ENCODE data around the gene WDR75.
A peak's percentile ranks its signal among the peaks of the same experiment; 100 is the strongest.

Gene WDR75

DNA sequence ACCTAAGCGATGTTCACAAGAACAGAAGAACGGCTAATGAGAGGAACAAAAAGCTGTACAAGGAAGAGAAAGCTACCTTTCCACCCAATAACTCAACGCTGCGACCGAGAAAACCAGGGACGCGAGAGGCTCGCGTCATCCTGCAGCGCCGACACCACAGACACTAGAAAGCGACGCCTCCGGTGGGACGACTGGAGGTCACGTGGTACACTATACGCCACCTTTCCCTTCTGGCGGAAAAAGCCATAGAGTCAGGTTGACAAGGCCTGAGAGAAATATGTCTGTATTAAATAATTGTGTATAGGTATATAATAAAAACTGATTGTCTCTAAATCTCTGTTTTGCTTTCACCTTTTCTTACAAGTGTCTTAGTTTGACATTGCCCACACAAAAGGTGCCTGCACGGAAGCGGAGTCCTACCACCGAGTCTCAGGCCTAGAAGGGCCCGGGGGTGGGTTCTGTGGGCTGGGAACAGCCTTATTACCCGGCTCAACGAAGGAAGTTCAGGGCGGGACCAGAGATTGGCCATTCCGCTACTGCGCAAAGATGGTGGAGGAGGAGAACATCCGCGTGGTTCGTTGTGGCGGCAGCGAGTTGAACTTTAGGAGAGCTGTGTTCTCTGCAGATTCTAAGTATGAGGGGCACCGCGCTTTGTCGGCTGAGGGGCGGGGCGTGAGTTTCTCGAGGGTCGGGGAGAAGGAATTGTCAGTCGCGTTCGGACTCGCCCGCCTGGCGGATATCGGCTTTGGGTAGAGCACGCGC lies at the start of gene WDR75:
Gene WDR75 (plus strand): TSS at position 528 of the 762 bp plus-strand sequence. CDS start 19 bp downstream, at position 547.
- H3K4me1 ChIP-seq (ENCODE audit: control insufficient read depth, insufficient read depth, low read length), result no peaks in the 10 kb centered on the region
- no peaks in the 10 kb centered on the region for H3K27me3 ChIP-seq (ENCODE audit: control insufficient read depth, insufficient read depth, low read length)
- no peaks in the 10 kb centered on the region for H3K9me3 ChIP-seq (ENCODE audit: control insufficient read depth, insufficient read depth, low read length)
- peak within 1 kb of the TSS; percentile 96 for H3K4me3 ChIP-seq (ENCODE audit: low read depth, low read length)
- peak within 1 kb of the TSS; percentile 98 for H3K9ac ChIP-seq (ENCODE audit: low read depth, low read length)
- H3K36me3 ChIP-seq (ENCODE audit: control insufficient read depth, insufficient read depth, low read length), result no peaks in the 10 kb centered on the region

DNA sequence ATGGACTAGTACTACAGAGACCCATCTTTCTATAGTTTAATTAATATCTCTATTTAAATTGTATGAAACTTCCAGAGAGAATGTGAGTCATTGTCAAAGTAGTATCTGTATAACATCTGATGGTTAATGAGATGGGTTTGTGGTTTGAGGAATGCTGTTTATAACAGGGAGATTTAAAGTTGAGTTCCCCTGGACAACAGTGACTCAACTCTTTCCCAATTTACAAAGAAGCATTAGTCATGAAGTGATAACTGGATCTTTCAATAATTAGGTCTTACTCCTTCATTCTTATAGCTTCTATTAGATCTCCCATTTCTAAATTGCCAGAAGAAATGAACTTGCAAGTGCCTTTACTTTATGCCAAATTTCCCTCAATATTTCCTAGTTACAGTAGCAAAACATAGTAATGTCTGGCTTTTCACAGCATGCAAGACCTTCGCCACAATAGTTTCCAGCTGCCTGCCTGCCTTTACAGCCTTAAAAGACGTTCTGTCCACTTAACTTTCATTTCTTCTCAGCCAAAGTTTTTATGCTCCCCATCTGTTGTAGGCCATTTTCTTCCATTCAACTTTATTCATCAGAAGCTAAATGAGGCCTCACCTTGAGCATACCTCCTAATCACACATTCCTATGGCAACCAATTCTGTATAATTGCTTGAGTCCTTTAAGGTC lies 47.7 kb upstream of the WDR75 start:
- Histone ChIP-seq H3K9ac (ENCODE audit: low read depth, low read length) (no peak overlapping the region), H3K9me3 (ENCODE audit: control insufficient read depth, insufficient read depth, low read length) (no peaks in the 10 kb centered on the region), H3K27me3 (ENCODE audit: control insufficient read depth, insufficient read depth, low read length) (no peaks in the 10 kb centered on the region), H3K36me3 (ENCODE audit: control insufficient read depth, insufficient read depth, low read length) (no peaks in the 10 kb centered on the region), H3K4me3 (ENCODE audit: low read depth, low read length) (no peak overlapping the region), H3K4me1 (ENCODE audit: control insufficient read depth, insufficient read depth, low read length) (no peaks in the 10 kb centered on the region)

DNA sequence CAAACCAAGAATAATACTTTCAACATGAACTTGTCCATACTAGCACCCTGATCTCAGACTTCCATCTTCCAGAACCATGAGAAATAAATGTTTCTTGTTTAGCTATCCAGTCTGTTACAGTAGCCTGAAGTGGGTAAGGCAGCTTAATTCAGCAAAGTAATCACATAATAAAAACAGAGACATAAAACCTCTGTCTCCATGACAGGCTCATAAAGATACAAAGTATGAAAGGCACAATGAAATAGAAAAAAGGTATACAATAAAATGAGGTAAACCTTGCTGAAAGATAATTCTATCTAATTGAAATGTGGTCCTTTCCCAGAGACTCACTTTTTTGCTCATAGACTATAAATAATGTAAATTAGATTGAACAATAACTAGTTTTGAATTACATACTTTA lies 46.7 kb upstream of the WDR75 start:
- Histone ChIP-seq H3K4me3 (ENCODE audit: low read depth, low read length) (no peak overlapping the region), H3K4me1 (ENCODE audit: control insufficient read depth, insufficient read depth, low read length) (no peaks in the 10 kb centered on the region), H3K9me3 (ENCODE audit: control insufficient read depth, insufficient read depth, low read length) (no peaks in the 10 kb centered on the region), H3K9ac (ENCODE audit: low read depth, low read length) (no peak overlapping the region), H3K27me3 (ENCODE audit: control insufficient read depth, insufficient read depth, low read length) (no peaks in the 10 kb centered on the region), H3K36me3 (ENCODE audit: control insufficient read depth, insufficient read depth, low read length) (no peaks in the 10 kb centered on the region)

DNA sequence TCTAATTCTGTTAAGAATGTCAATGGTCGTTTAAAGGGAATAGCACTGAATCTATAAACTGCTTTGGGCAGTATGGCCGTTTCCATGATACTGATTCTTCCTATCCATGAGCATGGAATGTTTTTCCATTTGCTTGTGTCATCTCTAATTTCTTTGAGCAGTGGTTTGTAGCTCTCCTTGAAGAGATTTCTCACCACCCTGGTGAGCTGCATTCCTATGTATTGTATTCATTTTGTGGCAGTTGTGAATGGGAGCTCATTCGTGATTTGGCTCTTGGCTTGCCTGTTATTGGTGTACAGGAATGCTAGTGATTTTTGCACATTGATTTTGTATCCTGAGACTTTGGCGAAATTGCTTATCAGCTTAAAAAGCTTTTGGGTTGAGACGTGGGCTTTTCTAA lies 38.3 kb upstream of the WDR75 start:
- H3K4me1 ChIP-seq (ENCODE audit: control insufficient read depth, insufficient read depth, low read length), result no peaks in the 10 kb centered on the region
- H3K27me3 ChIP-seq (ENCODE audit: control insufficient read depth, insufficient read depth, low read length), result no peaks in the 10 kb centered on the region
- H3K4me3 ChIP-seq (ENCODE audit: low read depth, low read length), result no peak overlapping the region
- no peak overlapping the region for H3K9ac ChIP-seq (ENCODE audit: low read depth, low read length)
- no peaks in the 10 kb centered on the region for H3K9me3 ChIP-seq (ENCODE audit: control insufficient read depth, insufficient read depth, low read length)
- H3K36me3 ChIP-seq (ENCODE audit: control insufficient read depth, insufficient read depth, low read length), result no peaks in the 10 kb centered on the region

DNA sequence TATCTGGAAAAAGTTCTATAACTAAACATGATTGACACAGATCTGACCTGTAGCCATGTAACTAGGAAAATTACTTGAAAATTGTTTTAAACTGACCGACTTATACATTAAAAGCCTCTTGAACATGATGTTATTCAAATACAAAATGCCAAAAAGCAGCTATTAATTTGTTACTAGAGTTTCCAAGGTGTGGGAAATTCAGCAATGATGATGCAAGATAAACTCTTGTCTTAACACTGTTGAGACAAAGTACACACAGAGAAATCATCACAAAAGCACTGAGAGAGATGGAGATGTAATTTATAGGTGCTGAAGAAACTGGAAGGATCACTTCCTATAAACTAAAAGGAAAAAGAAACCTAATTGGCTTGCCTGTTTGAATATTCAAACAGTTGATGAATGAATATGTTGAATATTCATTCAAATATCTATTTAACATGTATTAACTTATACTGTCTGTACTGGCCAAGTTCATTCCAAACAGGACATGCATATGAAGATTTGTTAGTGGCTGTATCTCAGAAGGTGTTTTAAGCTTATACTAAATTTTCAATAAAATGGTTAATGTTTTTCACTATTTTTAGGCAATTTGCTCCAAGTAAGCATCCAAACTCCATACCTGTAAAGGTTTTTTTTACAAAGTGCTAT lies 34.6 kb upstream of the WDR75 start:
- no peaks in the 10 kb centered on the region for H3K9me3 ChIP-seq (ENCODE audit: control insufficient read depth, insufficient read depth, low read length)
- H3K27me3 ChIP-seq (ENCODE audit: control insufficient read depth, insufficient read depth, low read length), result no peaks in the 10 kb centered on the region
- H3K36me3 ChIP-seq (ENCODE audit: control insufficient read depth, insufficient read depth, low read length), result no peaks in the 10 kb centered on the region
- H3K9ac ChIP-seq (ENCODE audit: low read depth, low read length), result no peak overlapping the region
- no peaks in the 10 kb centered on the region for H3K4me1 ChIP-seq (ENCODE audit: control insufficient read depth, insufficient read depth, low read length)
- no peak overlapping the region for H3K4me3 ChIP-seq (ENCODE audit: low read depth, low read length)

DNA sequence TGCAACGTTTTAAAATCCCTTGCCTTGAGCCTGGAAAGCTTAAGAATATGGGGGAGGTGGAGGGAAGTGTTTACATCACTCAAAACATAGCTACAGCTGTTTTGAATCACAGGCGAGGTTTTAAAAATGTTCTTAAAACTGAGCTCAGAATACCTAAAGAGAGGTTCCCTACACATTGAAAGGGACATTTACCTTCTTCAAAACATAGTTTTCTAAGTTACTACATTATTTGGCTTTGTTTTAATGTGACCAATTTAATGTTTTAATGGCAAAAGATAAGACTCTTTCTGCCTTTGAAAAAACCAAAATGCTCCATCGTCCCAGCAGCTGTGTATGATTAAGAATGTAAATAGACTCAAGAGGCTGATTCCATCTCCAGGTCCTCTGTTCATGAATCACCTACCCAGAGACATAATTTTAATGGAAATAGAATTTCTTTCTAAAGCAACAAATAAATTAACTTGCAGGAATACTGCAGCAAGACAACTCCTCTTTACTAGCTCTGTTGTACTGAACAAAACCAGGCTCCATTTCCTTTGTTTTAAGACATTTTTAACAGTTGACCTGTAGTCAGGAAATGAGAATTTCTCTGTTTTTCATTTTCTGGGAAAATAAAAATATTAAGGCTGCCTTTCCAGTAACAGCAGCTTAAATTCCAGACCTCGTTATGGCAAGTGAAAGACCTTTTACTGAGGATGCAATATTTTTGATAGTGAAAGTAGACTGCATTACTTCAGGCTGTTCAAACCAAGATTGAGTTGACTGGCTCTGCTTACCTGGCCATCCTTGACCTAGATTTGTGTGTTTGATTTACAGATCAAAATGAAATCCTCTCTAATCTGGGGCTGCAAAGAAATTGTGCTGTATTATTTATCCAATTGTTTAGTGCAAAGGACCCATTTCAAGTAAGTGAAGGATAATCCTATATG lies 33.7 kb upstream of the WDR75 start:
- Histone ChIP-seq H3K9ac (ENCODE audit: low read depth, low read length) (no peak overlapping the region), H3K36me3 (ENCODE audit: control insufficient read depth, insufficient read depth, low read length) (no peaks in the 10 kb centered on the region), H3K9me3 (ENCODE audit: control insufficient read depth, insufficient read depth, low read length) (no peaks in the 10 kb centered on the region), H3K4me1 (ENCODE audit: control insufficient read depth, insufficient read depth, low read length) (no peaks in the 10 kb centered on the region), H3K27me3 (ENCODE audit: control insufficient read depth, insufficient read depth, low read length) (no peaks in the 10 kb centered on the region), H3K4me3 (ENCODE audit: low read depth, low read length) (no peak overlapping the region)

DNA sequence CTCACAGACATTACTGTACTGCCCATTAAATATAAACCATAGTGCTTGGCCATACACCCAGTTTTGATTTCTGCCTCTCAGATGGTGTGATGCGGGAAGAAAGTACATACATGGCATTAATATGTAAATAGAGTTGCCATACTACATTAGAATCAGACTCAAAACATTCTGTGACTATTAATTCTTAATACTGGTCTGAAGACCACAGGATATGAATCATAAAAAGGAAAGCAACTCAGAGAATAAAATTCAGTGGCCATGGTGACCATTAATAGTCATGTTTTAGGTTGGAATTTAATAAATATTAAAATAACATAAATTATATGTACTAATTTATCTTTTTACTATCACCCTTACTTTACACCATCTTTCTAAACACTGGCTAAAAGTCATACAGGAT lies 33.0 kb upstream of the WDR75 start:
- Histone ChIP-seq H3K9ac (ENCODE audit: low read depth, low read length) (no peak overlapping the region), H3K27me3 (ENCODE audit: control insufficient read depth, insufficient read depth, low read length) (no peaks in the 10 kb centered on the region), H3K4me3 (ENCODE audit: low read depth, low read length) (no peak overlapping the region), H3K36me3 (ENCODE audit: control insufficient read depth, insufficient read depth, low read length) (no peaks in the 10 kb centered on the region), H3K9me3 (ENCODE audit: control insufficient read depth, insufficient read depth, low read length) (no peaks in the 10 kb centered on the region), H3K4me1 (ENCODE audit: control insufficient read depth, insufficient read depth, low read length) (no peaks in the 10 kb centered on the region)

DNA sequence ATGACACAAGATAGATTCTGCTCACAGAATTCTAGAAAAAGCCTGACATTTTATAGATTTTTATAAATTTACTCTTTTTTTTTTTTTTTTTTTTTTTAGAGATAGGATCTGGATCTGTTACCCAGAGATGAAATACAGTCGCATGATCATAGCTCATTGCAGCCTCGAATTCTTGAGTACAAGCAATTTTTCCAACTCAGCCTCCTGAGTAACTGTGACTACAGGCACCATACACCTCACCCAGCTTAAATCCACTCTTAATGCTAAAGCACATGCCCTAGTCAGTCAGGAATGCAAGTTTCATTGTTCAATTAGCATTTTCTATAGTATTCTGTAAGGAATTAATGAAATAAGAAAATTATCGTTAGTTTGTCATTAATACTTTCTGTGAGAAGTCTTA lies 32.1 kb upstream of the WDR75 start:
- H3K4me3 ChIP-seq (ENCODE audit: low read depth, low read length), result no peak overlapping the region
- H3K36me3 ChIP-seq (ENCODE audit: control insufficient read depth, insufficient read depth, low read length), result no peaks in the 10 kb centered on the region
- no peaks in the 10 kb centered on the region for H3K27me3 ChIP-seq (ENCODE audit: control insufficient read depth, insufficient read depth, low read length)
- H3K9ac ChIP-seq (ENCODE audit: low read depth, low read length), result no peak overlapping the region
- no peaks in the 10 kb centered on the region for H3K4me1 ChIP-seq (ENCODE audit: control insufficient read depth, insufficient read depth, low read length)
- no peaks in the 10 kb centered on the region for H3K9me3 ChIP-seq (ENCODE audit: control insufficient read depth, insufficient read depth, low read length)

DNA sequence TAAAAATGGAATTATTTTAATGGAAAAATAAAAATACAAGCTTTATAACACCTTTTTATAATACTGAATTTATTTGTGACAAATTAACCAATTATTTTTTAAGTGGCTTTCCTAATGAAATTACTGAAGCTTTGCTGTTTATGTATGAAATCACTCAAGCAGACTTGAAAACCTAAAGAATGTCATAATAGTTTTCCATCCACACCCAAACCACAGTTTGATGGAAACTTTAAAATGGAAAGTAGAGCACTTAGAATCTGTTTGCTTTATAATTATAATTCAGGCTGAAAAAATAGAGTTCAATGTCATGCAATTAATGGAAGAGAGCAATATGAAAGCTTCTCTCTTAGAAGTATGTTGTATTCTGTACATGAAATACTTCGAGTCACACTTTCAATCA lies 31.6 kb upstream of the WDR75 start:
- no peaks in the 10 kb centered on the region for H3K36me3 ChIP-seq (ENCODE audit: control insufficient read depth, insufficient read depth, low read length)
- no peaks in the 10 kb centered on the region for H3K9me3 ChIP-seq (ENCODE audit: control insufficient read depth, insufficient read depth, low read length)
- no peaks in the 10 kb centered on the region for H3K4me1 ChIP-seq (ENCODE audit: control insufficient read depth, insufficient read depth, low read length)
- H3K4me3 ChIP-seq (ENCODE audit: low read depth, low read length), result no peak overlapping the region
- no peaks in the 10 kb centered on the region for H3K27me3 ChIP-seq (ENCODE audit: control insufficient read depth, insufficient read depth, low read length)
- no peak overlapping the region for H3K9ac ChIP-seq (ENCODE audit: low read depth, low read length)

DNA sequence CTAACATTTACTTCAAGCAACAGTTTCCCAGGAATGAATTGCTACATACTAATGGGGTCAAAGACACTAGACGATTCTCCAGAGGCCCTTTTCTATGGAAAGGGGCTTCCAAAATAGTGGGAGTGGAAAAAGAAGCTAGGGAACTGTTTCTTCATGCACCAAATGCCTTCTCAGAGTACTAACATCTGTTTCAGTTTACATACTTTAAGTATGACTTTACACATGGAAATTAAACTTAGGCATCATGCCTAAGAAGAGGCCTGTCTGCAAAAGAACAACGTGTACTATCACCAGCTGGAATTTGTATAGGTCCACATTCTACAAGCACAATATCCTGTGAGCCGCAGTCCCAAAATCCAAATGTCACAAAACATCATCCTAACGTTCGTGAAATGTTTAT lies 29.4 kb upstream of the WDR75 start:
- Histone ChIP-seq H3K4me1 (ENCODE audit: control insufficient read depth, insufficient read depth, low read length) (no peaks in the 10 kb centered on the region), H3K9me3 (ENCODE audit: control insufficient read depth, insufficient read depth, low read length) (no peaks in the 10 kb centered on the region), H3K36me3 (ENCODE audit: control insufficient read depth, insufficient read depth, low read length) (no peaks in the 10 kb centered on the region), H3K9ac (ENCODE audit: low read depth, low read length) (no peak overlapping the region), H3K4me3 (ENCODE audit: low read depth, low read length) (no peak overlapping the region), H3K27me3 (ENCODE audit: control insufficient read depth, insufficient read depth, low read length) (no peaks in the 10 kb centered on the region)

DNA sequence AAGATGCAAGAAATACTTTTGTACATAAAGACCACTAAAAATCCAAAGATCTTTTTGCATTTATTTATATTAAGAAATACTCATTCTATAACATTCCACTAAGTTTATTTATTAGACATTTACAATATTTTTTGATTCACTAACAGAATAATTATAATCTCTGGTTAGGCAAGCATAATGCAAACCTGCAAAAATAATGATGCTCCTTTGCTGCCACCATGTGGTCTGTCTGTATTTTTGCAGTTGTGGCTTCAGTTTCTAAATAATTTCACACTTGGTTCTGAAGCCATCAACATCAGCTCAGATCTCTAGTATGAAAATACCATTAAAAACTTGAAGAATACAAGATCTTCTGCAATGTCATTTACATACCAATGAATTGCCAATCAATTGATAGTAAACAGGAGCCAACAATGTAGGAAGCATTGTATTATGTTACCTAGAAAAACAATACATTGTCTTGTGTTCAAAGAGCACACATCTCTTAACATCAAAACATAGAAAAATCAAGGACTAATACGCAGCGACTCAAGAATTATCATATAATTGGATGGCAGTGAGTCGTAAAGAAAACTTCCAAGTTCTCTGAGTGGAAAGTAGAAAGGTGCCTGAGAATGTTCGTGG lies 28.8 kb upstream of the WDR75 start:
- Histone ChIP-seq H3K9ac (ENCODE audit: low read depth, low read length) (no peak overlapping the region), H3K27me3 (ENCODE audit: control insufficient read depth, insufficient read depth, low read length) (no peaks in the 10 kb centered on the region), H3K36me3 (ENCODE audit: control insufficient read depth, insufficient read depth, low read length) (no peaks in the 10 kb centered on the region), H3K9me3 (ENCODE audit: control insufficient read depth, insufficient read depth, low read length) (no peaks in the 10 kb centered on the region), H3K4me3 (ENCODE audit: low read depth, low read length) (no peak overlapping the region), H3K4me1 (ENCODE audit: control insufficient read depth, insufficient read depth, low read length) (no peaks in the 10 kb centered on the region)
